Peyer's patch (tissue), 4 donors: ENCODE results near the gene ACTR3C.
"Not testable (repeated sequence)": the region's sequence is repeated elsewhere in the genome, so short reads cannot be mapped to it uniquely, and the experiment has no call there.

ENCODE experiments used
- CTCF ChIP-seq, 6 experiments: fragments of 450-650 bp in 4 of 6; fragments of 200-600 bp in 2 of 6; sonication (generic) in 1 of 6; IDR thresholded peaks; one replicate each; pipeline ENCODE4 v1.5.1; 2017 to 2019; ENCODE audit warnings: antibody characterized with exemption in 6 of 6, mild to moderate bottlenecking in 3 of 6, moderate library complexity in 1 of 6
- POLR2A ChIP-seq, 2 donors: fragments of 450-650 bp; IDR thresholded peaks; one replicate each; pipeline ENCODE4 v1.5.1; 2017; ENCODE audit warnings: antibody characterized with exemption in 2 of 2, mild to moderate bottlenecking in 2 of 2, moderate library complexity in 2 of 2

GRCh38 chr7:150204577-150204976, 118.8 kb downstream of the ACTR3C start:
- not testable (repeated sequence) for TF ChIP-seq CTCF, POLR2A (IDR thresholded peaks at IDR 0.05)
